Liver (tissue), 9 donors: Measurements from ENCODE around the gene HDAC3. TPM values are rescaled to one million over a fixed set of nuclear protein-coding genes. Genes with fewer than 3 reads are reported as not detected.

Experiments
- DNase-seq: peaks from one replicate; pipeline ENCODE4 v3.0.0-alpha.2; 2017; ENCODE audit warnings: low spot score
- H3K27ac ChIP-seq, 2 donors: one replicate each; pipeline ENCODE4 v1.7.0; 2013; ENCODE audit warnings: inconsistent platforms in 2 of 2, low read length in 2 of 2, control low read depth in 1 of 2, low read depth in 1 of 2, mild to moderate bottlenecking in 1 of 2
- H3K27me3 ChIP-seq, 4 donors: one replicate each; pipeline versions ENCODE4 v1.6.1 to v1.7.0; 2013; ENCODE audit warnings: low read length in 3 of 4, inconsistent platforms in 1 of 4, mild to moderate bottlenecking in 1 of 4, moderate library complexity in 1 of 4; ENCODE audit not compliant: control insufficient read depth in 4 of 4, insufficient read depth in 4 of 4
- H3K36me3 ChIP-seq, 4 donors: one replicate each; pipeline versions ENCODE4 v1.6.1 to v1.7.0; 2013; ENCODE audit warnings: low read length in 3 of 4, mild to moderate bottlenecking in 3 of 4, low read depth in 1 of 4, moderate library complexity in 1 of 4; ENCODE audit not compliant: control insufficient read depth in 4 of 4, insufficient read depth in 3 of 4
- H3K4me1 ChIP-seq, 4 donors: one replicate each; pipeline versions ENCODE4 v1.6.1 to v1.7.0; 2013; ENCODE audit warnings: low read length in 3 of 4, mild to moderate bottlenecking in 3 of 4, moderate library complexity in 1 of 4; ENCODE audit not compliant: control insufficient read depth in 4 of 4, insufficient read depth in 4 of 4
- H3K4me3 ChIP-seq, 3 donors: one replicate each; pipeline versions ENCODE4 v1.6.1 to v1.7.0; 2013; ENCODE audit warnings: low read length in 3 of 3, control low read depth in 1 of 3, low read depth in 1 of 3, mild to moderate bottlenecking in 1 of 3
- H3K9ac ChIP-seq, 2 donors: one replicate each; pipeline ENCODE4 v1.7.0; 2013; ENCODE audit warnings: low read length in 2 of 2, mild to moderate bottlenecking in 2 of 2, moderate library complexity in 2 of 2, control low read depth in 1 of 2, low read depth in 1 of 2
- H3K9me3 ChIP-seq, 4 donors: one replicate each; pipeline versions ENCODE4 v1.6.1 to v1.7.0; 2013; ENCODE audit warnings: low read length in 3 of 4; ENCODE audit not compliant: control insufficient read depth in 4 of 4
- ATF3 ChIP-seq: IDR thresholded peaks from 2 replicates; pipeline ENCODE4 v1.6.1; 2016; ENCODE audit warnings: antibody characterized with exemption
- EGR1 ChIP-seq, 2 donors: IDR thresholded peaks; 2 replicates each; pipeline ENCODE4 v1.6.1; 2016 to 2018; ENCODE audit warnings: antibody characterized with exemption in 2 of 2, low read depth in 2 of 2
- FOXA1 ChIP-seq: IDR thresholded peaks from 2 replicates; pipeline ENCODE4 v1.6.1; 2016; ENCODE audit warnings: antibody characterized with exemption
- FOXA2 ChIP-seq: IDR thresholded peaks from 2 replicates; pipeline ENCODE4 v1.6.1; 2016; ENCODE audit warnings: antibody characterized with exemption
- GABPA ChIP-seq, 2 donors: IDR thresholded peaks in 1 of 2; conservative IDR thresholded peaks in 1 of 2; 2 replicates each; pipeline ENCODE4 v1.6.1; 2016; ENCODE audit warnings: antibody characterized with exemption in 2 of 2, mild to moderate bottlenecking in 1 of 2, moderate library complexity in 1 of 2
- HNF4A ChIP-seq, 2 donors: conservative IDR thresholded peaks; 2 replicates each; pipeline ENCODE4 v1.6.1; 2016; ENCODE audit warnings: antibody characterized with exemption in 2 of 2, mild to moderate bottlenecking in 2 of 2
- HNF4G ChIP-seq: IDR thresholded peaks from 2 replicates; pipeline ENCODE4 v1.6.1; 2016; ENCODE audit warnings: antibody characterized with exemption
- JUND ChIP-seq, 2 donors: IDR thresholded peaks; 2 replicates each; pipeline ENCODE4 v1.6.1; 2016; ENCODE audit warnings: antibody characterized with exemption in 2 of 2
- MAX ChIP-seq: IDR thresholded peaks from 2 replicates; pipeline ENCODE4 v1.6.1; 2016; ENCODE audit warnings: antibody characterized with exemption
- NR2F2 ChIP-seq: IDR thresholded peaks from 2 replicates; pipeline ENCODE4 v1.6.1; 2016; ENCODE audit warnings: antibody characterized with exemption
- RAD21 ChIP-seq, 2 donors: IDR thresholded peaks; 2 replicates each; pipeline ENCODE4 v1.6.1; 2016; ENCODE audit warnings: antibody characterized with exemption in 2 of 2, mild to moderate bottlenecking in 2 of 2
- REST ChIP-seq: IDR thresholded peaks from 2 replicates; pipeline ENCODE4 v1.6.1; 2016; ENCODE audit warnings: antibody characterized with exemption, mild to moderate bottlenecking
- RXRA ChIP-seq, 2 donors: IDR thresholded peaks; 2 replicates each; pipeline ENCODE4 v1.6.1; 2017 to 2018; ENCODE audit warnings: antibody characterized with exemption in 2 of 2, mild to moderate bottlenecking in 1 of 2
- SP1 ChIP-seq: IDR thresholded peaks from 2 replicates; pipeline ENCODE4 v1.6.1; 2018; ENCODE audit warnings: antibody characterized with exemption, mild to moderate bottlenecking
- TAF1 ChIP-seq: conservative IDR thresholded peaks from 2 replicates; pipeline ENCODE4 v1.6.1; 2016; ENCODE audit warnings: antibody characterized with exemption, mild to moderate bottlenecking
- YY1 ChIP-seq: IDR thresholded peaks from 2 replicates; pipeline ENCODE4 v1.6.1; 2016; ENCODE audit warnings: antibody characterized with exemption, mild to moderate bottlenecking
- WGBS: extraction: QIAGEN DNeasy Blood & Tissue Kit; methylation state at CpG from one replicate; pipeline ENCODE4 v1.1.7; 2013; 5-methylcytosine and 5-hydroxymethylcytosine counted together
- polyA plus RNA-seq, 2 donors: library from polyadenylated mRNA; stranded (reverse) in 1 of 2; unstranded in 1 of 2; fragments of 200-250 nt in 1 of 2; fragments of >200 nt in 1 of 2; fragmentation: Nextera tagmentation in 1 of 2; extraction: Ambion mirVana in 1 of 2; gene quantifications; one replicate each; pipeline versions ENCODE4 v1.2.1 to v1.2.3, GENCODE V29; 2013 to 2015
- total RNA-seq, 2 donors: library from RNA; depleted of rRNA; stranded (reverse); fragments of >200 nt; gene quantifications; one replicate each; pipeline ENCODE4 v1.2.3, GENCODE V29; 2014
- TF ChIP-seq, protein P1 (sequence below): IDR thresholded peaks from 2 replicates; pipeline ENCODE4 v1.6.1; 2016; ENCODE audit warnings: antibody characterized with exemption
- TF ChIP-seq, protein P2 (sequence below): fragments of 150-350 bp; IDR thresholded peaks from 2 replicates; pipeline ENCODE4 v1.5.1; 2017; ENCODE audit warnings: improper control_type of control experiment, low read depth, low read length; ENCODE audit not compliant: missing input control
- donor health status: healthy.
- donor health status: healthy.
- donor health status: healthy.
- donor health status: healthy.
- donor health status: healthy.

Gene HDAC3
- total and polyA plus RNA-seq, 4 donors: 20.1 to 45.3 (median 35.1) TPM

DNA sequence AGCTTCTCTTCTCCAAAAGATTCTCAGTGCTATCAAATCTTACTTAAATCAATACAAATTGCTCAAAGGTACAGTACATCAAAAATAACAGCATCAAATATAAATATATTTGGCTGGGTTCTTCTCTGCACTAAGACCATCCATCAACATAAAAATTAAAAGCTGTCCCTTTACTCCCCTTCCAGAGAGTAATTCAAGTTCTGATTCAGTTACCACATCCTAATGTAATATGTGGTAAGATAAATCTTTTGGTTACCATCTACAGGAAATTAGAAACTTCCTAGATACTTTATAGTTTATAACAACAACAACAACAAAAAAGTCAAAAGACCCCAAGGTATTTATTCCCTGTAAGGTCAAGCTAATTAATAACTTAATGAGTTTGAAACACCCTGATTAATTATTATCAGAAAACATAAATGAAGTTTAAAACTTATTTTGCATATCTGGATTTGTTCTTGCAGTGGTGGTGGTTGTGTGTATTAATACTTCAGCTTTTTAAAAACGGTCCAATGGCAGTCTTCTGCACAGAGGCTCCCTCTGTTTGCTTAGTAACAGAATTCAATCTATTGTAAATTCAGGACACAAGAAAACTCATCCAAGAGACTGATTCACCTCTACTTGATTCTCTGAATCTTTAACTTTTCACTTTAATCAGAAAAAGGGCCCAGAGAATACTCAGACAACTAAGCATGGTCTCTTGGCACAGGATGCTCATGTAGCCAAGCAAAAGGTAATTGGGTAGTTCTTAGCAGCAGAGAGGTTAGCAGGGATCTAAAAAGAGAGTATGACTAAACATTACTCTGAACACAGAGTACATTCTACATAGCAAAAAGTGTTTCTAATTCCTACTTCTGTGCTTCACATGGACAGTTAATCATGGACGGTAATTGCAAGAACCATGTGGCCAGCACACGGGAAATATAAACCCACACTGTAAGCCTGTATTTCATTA, 38.0 kb downstream of the HDAC3 start:
- Histone ChIP-seq H3K9me3 (no peaks in the 10 kb centered on the region), H3K9ac (no peak overlapping the region), H3K27ac (peak overlapping the region in 1 of 2 donors; percentile 4), H3K4me3 (no peak overlapping the region), H3K4me1 (peaks cover 0 to 36% (median 11%) of the 10 kb centered on the region in 4 donors), H3K27me3 (no peaks in the 10 kb centered on the region), H3K36me3 (peaks cover 0 to 3% (median 0%) of the 10 kb centered on the region in 4 donors)
- WGBS: 61% methylated on average over 3 of the region's 3 CpGs
- TF ChIP-seq TAF1: no peak
- no peak for TF ChIP-seq REST
- no peak for TF ChIP-seq SP1
- no peak for TF ChIP-seq ATF3
- TF ChIP-seq GABPA (IDR thresholded peaks at IDR 0.05 in 1 of 2, conservative IDR thresholded peaks at IDR 0.05 in 1 of 2): no peak
- TF ChIP-seq EGR1 (IDR thresholded peaks at IDR 0.05; ENCODE audit: low read depth in 2 of 2): no peak
- TF ChIP-seq NR2F2: no peak
- TF ChIP-seq RXRA (IDR thresholded peaks at IDR 0.05): no peak
- DNase-seq: no peak

DNA sequence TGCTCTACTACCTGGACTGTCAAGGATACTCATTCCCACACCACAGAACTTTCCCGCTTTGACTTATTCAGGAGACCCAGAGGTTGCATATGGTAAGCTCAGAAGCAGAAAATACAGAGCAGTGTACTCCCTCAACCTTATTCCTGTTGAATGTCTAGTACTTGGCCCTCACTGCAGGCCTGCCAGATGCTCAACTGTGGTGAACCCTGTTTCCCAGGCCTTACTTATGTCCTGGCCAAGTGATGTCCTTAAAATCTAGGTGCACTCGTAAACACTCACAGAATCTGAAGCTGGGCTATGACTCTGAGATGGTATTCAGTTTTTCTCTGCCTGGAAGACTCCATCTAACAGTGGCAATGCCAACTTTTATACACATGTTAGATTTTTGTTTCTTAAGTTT, 38.8 kb downstream of the HDAC3 start:
- TF ChIP-seq TAF1 (no peak), GABPA (IDR thresholded peaks at IDR 0.05 in 1 of 2, conservative IDR thresholded peaks at IDR 0.05 in 1 of 2) (no peak), HNF4G (no peak), RAD21 (IDR thresholded peaks at IDR 0.05) (no peak), HNF4A (conservative IDR thresholded peaks at IDR 0.05) (no peak), MAX (no peak), JUND (IDR thresholded peaks at IDR 0.05) (no peak), RXRA (IDR thresholded peaks at IDR 0.05) (no peak), FOXA2 (no peak), REST (no peak), NR2F2 (no peak), EGR1 (IDR thresholded peaks at IDR 0.05; ENCODE audit: low read depth in 2 of 2) (no peak), YY1 (no peak), FOXA1 (no peak), ATF3 (no peak), SP1 (no peak)
- TF ChIP-seq, protein P1, sequence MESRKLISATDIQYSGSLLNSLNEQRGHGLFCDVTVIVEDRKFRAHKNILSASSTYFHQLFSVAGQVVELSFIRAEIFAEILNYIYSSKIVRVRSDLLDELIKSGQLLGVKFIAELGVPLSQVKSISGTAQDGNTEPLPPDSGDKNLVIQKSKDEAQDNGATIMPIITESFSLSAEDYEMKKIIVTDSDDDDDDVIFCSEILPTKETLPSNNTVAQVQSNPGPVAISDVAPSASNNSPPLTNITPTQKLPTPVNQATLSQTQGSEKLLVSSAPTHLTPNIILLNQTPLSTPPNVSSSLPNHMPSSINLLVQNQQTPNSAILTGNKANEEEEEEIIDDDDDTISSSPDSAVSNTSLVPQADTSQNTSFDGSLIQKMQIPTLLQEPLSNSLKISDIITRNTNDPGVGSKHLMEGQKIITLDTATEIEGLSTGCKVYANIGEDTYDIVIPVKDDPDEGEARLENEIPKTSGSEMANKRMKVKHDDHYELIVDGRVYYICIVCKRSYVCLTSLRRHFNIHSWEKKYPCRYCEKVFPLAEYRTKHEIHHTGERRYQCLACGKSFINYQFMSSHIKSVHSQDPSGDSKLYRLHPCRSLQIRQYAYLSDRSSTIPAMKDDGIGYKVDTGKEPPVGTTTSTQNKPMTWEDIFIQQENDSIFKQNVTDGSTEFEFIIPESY: no peak
- TF ChIP-seq, protein P2, sequence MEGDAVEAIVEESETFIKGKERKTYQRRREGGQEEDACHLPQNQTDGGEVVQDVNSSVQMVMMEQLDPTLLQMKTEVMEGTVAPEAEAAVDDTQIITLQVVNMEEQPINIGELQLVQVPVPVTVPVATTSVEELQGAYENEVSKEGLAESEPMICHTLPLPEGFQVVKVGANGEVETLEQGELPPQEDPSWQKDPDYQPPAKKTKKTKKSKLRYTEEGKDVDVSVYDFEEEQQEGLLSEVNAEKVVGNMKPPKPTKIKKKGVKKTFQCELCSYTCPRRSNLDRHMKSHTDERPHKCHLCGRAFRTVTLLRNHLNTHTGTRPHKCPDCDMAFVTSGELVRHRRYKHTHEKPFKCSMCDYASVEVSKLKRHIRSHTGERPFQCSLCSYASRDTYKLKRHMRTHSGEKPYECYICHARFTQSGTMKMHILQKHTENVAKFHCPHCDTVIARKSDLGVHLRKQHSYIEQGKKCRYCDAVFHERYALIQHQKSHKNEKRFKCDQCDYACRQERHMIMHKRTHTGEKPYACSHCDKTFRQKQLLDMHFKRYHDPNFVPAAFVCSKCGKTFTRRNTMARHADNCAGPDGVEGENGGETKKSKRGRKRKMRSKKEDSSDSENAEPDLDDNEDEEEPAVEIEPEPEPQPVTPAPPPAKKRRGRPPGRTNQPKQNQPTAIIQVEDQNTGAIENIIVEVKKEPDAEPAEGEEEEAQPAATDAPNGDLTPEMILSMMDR: no peak
- Histone ChIP-seq H3K27ac (peak overlapping the region; percentile 5 to 13), H3K4me3 (no peak overlapping the region), H3K9me3 (no peaks in the 10 kb centered on the region), H3K4me1 (peaks cover 0 to 37% (median 13%) of the 10 kb centered on the region in 4 donors), H3K9ac (no peak overlapping the region), H3K27me3 (no peaks in the 10 kb centered on the region), H3K36me3 (peaks cover 0 to 3% (median 0%) of the 10 kb centered on the region in 4 donors)
- DNase-seq: no peak
- WGBS: 97% methylated on average over 2 of the region's 2 CpGs
